GM18517 (cell line): Measurements from ENCODE around the gene ARL13B.
"Not testable (repeated sequence)": the region's sequence is repeated elsewhere in the genome, so short reads cannot be mapped to it uniquely, and the experiment has no call there.

Experiments
- ATAC-seq: cut with Tn5 transposase; IDR thresholded peaks from one replicate; pipeline ENCODE4 v1.9.1; 2021; ENCODE audit warnings: mild to moderate bottlenecking, moderate library complexity; ENCODE audit not compliant: unreplicated experiment

ARL13B gene

DNA sequence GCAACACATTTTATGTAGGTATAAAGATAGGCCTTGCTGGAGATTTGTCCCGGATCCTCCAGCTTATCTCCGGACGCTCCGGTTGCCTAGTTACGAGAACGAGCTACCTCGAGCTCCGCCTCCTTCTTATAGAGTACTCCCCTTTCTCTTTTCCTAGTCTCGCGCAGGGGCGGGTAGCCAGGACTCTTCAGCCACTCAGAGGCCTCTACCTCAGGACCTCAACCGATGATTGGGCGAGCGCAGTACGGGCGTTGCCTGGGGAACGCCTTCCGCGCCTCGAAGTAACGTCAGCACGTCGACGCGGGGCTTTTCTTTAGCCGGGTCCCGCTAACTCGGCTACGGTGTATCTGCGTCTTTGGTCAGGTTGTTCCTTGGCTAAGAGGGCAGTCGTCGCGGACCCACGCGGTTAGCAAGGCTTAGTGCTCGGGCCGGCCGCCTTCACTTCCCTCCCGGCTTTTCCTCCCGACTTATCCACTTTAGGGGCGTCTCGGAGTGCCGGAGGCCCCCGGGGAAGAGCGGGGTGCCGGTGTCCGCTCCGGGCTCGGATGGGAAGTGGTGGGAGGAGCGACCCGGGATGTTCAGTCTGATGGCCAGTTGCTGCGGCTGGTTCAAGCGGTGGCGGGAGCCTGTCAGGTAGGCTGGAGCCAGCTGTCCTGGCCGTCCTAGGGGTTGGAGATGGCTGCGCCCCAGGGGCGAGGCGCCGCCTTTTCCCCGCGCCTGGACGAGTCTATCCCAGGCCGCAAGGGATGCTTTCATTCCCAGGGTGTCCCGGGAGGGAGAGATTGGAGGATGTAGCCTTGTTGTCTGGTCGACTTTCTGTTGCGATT lies at the start of gene ARL13B:
ARL13B (plus strand) TSS at position 306 of the 827 bp plus-strand sequence; CDS start at position 575, 269 bp downstream.
- ATAC-seq: peak; percentile 100

DNA sequence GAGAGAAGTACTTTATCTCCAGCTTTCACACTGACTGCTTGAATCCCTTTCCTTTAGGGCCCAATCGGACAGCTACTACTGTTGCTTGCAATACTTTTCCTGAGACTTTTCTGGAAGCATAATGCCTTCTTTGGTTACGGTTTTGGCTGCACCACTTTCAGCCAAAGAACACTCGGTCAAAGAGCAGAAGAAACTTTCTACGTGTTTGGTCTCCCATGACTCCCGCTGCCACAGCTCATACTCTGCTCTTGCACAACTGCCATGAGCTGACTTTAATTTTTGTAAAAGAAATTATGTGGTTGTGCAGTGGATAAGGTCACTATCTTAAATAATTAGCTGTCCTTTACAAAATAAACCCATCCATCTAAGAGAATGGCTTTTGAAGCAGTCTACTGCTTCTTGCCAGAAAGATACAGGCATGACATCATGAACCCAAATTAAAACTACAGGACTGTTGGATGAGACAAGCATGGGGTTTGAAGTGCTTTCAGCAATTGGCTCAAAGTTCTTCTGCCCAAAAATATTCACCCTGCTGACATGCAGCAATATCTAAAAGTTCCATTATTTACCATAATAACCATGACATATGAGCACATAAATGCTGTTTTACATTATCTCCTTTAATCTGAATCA lies 48.2 kb upstream of the ARL13B start:
- no peak for ATAC-seq

DNA sequence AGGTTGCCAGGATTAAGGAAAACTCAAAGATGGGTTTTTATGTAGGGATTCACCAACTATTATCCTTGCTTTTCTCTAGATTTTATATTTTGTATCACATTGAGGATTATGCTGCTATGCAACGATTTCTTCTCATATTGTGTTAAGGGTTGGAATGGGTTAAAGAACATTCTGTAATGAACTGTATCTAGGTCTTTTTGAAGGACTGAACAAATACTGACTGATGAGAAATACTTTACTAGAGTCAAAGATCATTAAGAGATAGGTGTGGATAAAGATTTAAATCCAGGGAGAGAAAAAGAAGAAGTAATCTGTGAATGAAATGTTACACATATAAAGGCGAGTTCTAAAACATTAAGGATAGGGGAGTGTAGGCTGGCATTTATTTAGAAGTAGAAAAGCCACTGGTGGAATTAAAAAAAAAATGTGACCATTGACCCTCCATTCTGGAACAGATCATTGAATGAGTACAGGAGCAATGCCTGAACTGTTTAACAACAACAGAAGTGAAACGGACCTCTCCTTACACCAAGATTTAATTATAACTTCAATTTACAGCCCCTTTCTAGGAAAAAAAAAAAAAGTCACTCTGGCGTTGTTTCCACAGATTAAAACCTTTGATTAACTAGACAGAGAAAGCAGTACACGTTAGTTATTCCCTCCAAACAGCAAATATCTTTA lies 45.4 kb upstream of the ARL13B start:
- no peak for ATAC-seq

DNA sequence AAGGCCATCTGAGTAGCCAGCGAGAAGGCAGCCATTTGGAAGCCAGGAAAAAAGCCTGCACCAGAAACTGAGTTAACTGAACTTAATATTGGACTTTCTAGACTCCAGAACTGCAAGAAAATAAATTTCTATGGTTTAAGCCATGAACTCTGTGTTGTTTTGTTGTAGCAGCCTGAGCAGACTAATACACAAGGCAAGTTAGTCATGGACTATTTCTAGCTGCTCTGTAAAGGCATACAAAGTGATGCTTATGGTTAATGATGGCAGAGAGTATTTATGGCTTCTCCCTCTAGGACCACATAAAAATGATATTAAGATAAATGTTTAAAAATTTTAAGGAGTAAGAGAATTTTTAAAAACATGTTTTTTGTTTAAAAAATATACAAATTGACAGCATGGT lies 43.4 kb upstream of the ARL13B start:
- no peak for ATAC-seq

DNA sequence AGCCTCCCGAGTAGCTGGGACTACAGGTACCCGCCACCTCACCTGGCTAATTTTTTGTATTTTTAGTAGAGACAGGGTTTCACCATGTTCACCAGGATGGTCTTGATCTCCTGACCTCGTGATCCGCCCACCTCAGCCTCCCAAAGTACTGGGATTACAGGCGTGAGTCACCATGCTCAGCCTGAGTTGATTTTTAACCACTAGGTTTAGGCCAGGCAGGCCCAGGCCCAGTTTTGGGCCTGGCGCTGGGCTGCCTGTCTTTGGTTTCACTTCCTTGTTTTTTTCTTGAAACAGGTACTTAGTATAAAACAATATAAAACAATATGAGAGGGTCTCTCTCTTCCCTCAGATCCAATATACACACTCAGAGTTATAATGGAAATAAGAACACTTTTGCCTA lies 42.5 kb upstream of the ARL13B start:
- ATAC-seq: not testable (repeated sequence)

DNA sequence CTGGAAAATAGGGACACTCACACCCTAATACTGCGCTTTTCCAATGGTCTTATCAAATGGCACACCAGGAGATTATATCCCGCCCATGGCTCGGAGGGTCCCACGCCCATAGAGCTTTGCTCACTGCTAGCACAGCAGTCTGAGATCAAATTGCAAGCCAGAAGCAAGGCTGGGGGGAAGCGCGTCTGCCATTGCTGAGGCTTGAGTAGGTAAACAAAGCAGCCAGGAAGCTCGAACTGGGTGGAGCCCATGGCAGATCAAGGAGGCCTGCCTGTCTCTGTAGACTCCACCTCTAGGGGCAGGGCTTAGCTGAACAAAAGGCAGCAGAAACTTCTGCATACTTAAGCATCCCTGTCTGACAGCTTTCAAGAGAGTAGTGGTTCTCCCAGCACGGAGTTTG lies 30.0 kb upstream of the ARL13B start:
- ATAC-seq: not testable (repeated sequence)

GRCh38 chr3:93961026-93961425 lies 18.9 kb upstream of the ARL13B start:
- ATAC-seq: no peak

DNA sequence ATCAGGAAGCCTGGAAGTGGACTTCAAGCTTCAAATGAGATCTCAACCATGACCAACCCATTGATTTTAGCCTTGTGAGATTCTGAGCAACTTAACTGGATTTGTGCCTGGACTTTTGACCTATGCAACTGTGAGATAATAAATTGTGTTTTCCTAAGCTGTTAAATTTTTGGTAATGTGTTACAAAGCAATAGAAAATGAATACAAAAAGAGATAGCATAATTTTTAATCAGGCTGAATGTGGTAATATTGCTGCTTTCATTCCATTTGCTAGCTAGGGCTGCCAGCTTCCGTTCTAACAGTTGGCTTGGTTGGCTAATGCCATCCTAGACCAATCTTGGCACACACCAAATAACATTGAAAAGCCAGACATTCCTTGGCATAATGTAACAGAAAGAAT lies 18.5 kb upstream of the ARL13B start:
- no peak for ATAC-seq

DNA sequence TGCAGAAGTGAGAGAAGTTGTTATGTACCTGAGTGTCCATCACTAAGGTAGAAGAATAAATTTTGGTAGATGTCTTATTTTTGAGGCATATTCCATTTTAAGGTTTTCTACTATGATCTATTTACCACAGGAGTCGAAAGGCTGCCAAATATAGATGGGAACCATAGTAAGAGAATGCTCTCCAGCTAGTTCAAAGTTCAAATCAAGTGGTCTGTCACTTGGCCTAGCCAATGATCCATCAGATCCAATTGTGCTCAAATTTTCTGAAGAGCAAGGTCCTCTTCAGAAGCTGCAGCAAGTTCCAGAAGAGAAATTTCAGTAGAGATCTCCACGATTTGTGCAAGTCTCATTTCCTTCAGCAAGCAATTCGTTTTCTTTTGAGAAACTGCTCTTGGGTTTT lies 17.2 kb upstream of the ARL13B start:
- ATAC-seq: no peak

DNA sequence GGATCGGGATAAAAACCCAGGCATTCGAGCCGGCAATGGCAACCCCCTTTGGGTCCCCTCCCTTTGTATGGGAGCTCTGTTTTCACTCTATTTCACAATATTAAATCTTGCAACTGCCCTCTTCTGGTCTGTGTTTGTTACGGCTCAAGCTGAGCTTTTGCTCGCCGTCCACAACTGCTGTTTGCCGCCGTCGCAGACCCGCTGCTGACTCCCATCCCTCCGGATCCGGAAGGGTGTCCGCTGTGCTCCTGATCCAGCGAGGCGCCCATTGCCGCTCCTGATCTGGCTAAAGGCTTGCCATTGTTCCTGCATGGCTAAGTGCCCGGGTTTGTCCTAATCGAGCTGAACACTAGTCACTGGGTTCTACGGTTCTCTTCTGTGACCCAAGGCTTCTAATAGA lies 14.8 kb upstream of the ARL13B start:
- ATAC-seq: not testable (repeated sequence)

- no peak for ATAC-seq
Observed at GRCh38 chr3:93969443-93969842, 10.5 kb upstream of the ARL13B start.

GRCh38 chr3:93969997-93970396 lies 10.0 kb upstream of the ARL13B start:
- no peak for ATAC-seq

- ATAC-seq: peak; percentile 58
Observed at GRCh38 chr3:93973131-93974126, 6.5 kb upstream of the ARL13B start, which contains the start of gene PROS1. Gene PROS1, minus strand, starts transcription at chr3:93973896. Its CDS starts 147 bp downstream, at chr3:93973749.

DNA sequence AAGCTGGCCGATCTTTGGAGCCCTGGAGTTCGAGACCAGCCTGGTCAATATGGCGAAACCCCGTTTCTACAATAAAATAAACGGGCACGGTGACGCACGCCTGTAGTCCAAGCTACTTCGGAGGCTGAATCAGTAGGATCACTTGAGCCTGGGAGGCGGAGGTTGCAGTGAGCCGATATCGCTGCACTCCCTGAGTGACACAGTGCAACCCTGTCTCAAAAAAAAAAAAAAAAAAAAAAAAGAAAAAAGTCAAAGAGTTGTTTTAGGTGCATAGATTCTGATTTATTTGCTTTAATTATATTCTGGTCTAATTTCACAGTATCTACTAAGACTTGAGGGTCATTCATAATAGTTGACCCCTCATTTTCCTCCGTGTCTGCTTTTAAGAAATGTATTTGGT lies 1.7 kb downstream of the ARL13B start:
- no peak for ATAC-seq

DNA sequence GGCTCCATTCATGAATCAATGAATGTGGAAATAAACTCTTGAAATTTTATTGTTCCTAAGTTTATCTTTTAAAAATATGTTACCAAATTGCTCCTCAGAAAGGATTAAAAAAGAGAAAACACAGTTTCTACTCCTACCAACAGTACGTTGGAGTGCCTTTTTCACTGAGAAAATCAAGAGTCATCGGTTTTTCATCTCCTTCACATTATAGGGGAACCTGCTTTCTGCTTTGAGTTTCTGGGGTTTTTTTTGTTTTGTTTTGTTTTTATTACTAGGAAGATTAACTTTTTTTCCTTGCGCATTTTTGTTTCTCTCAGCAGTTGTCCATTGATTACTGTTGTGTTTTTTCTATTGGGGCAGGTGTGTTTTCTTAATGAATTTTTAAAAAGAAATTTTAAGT lies 3.5 kb downstream of the ARL13B start:
- no peak for ATAC-seq

DNA sequence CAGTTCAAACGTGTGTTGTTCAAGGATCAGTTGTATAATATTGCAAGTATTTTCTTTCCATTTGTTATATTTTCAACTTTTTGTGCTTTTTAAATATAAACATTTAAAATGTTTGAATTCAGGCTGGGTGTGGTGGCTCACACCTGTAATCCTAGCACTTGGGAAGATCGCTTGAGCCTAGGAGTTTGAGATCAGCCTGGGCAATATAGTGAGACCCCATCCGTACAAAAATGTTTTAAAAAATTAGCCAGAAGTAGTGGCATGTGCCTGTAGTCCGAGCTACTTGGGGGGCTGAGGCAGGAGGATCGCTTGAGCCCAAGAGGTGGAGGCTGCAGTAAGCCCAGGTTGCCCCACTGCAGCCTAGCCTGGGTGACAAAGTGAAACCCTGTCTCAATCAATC lies 4.7 kb downstream of the ARL13B start:
- ATAC-seq: no peak

DNA sequence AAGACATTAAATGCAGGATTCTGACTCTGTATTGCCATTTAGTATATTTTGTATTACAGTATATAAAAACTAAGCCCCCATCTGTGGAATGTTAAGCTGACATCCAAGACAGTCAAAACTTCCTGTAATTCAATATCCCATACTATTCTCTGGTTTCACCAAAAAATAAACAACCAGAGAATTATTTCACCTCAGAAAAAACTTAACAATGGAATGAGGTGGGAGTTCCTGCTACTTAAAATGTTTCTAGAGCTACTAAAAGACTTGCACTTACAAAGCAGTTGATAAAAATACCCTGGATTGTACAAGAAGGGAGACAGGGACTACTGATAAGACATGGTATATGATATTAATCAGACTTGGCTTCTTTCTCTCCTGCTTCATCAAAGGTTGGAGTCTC lies 8.3 kb downstream of the ARL13B start:
- no peak for ATAC-seq

DNA sequence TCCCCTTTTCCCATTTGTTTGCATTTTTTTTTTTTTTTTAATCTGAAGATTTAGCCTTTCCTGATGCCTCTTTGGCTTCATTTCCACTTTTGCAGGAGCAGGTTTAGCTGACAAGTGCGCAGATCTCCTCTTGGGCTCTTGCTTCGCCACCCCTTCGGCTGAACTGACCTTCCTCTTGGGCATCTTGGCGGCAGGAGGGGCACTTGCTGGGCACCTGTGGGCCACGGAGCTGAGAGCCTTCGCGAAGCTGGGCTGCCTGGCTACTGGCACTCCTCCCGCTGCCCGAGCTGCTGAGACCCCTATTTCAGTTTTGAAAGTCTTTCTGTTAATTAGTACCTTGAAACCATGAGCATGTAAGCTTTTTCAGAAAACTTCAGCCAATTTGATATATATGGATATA lies 8.8 kb downstream of the ARL13B start:
- no peak for ATAC-seq

- no peak for ATAC-seq
Observed at GRCh38 chr3:93989241-93989640, 9.3 kb downstream of the ARL13B start.

DNA sequence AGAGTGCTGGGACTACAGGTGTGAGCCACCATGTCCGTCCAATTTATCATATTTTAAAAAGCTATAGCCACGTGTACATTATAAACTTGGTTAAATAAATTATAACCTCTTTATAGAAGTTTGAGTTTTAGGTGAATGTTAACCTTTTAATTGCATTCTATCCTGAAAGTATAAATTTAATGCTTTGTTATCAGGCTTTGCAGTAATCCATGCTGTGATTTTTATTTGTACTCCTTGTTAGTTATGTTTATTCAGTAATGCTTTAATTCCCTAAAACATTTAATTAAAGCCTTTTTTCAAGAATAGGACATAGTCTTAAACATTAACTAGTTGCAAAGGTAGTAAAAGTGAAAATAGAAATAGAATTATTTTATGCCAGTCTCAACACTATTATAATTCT lies 11.7 kb downstream of the ARL13B start:
- no peak for ATAC-seq

DNA sequence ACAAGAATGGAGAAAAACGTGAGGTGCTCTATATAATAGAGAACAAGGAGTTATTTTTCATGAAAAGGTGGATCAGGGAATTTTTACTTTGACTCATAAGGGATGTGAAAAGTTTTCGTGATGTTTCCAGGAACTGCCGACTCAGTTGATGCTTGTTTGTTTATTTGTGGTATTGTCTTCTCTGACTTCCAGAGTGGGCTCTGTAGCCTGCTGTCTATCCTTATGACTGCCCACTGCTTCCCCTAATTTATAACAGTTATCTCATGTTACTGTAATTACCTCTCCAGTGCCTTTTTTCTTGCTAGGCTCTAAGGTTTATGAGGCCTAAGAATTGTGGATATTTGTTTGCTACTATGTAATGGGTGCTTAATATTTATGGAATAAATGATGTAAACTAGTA lies 12.3 kb downstream of the ARL13B start:
- ATAC-seq: no peak
